CD14-positive monocyte (primary cell): ENCODE results near the gene ILDR2. TPM values are rescaled to one million over a fixed set of nuclear protein-coding genes. Genes with fewer than 3 reads are reported as not detected.

ENCODE experiments used
- DNase-seq, 3 donors: peaks; one replicate each; pipeline ENCODE4 v3.0.0-alpha.2; 2011 to 2022
- H2AFZ ChIP-seq: 2 replicates; pipeline ENCODE4 v1.6.0; 2012; ENCODE audit warnings: mild to moderate bottlenecking, low read depth, low read length, inconsistent platforms; ENCODE audit not compliant: insufficient read depth, poor library complexity, severe bottlenecking
- H3K27ac ChIP-seq, 2 donors: 1 replicate in 1 of 2; 2 replicates in 1 of 2; pipeline ENCODE4 v1.5.1; 2012 to 2013; ENCODE audit warnings: low read length in 2 of 2, control low read depth in 1 of 2, inconsistent platforms in 1 of 2, low read depth in 1 of 2, mild to moderate bottlenecking in 1 of 2
- H3K27me3 ChIP-seq, 2 donors: one replicate each; pipeline versions ENCODE4 v1.6.0 to v1.6.1; 2011 to 2013; ENCODE audit warnings: low read length in 2 of 2; ENCODE audit not compliant: control insufficient read depth in 2 of 2, insufficient read depth in 2 of 2
- H3K36me3 ChIP-seq, 2 donors: replicated peaks in 1 of 2; 1 replicate in 1 of 2; 2 replicates in 1 of 2; pipeline versions ENCODE4 v1.5.1 to v1.6.1; 2012 to 2013; ENCODE audit warnings: low read length in 2 of 2, control low read depth in 1 of 2, inconsistent platforms in 1 of 2, mild to moderate bottlenecking in 1 of 2; ENCODE audit not compliant: insufficient read depth in 2 of 2, control insufficient read depth in 1 of 2
- H3K4me1 ChIP-seq, 2 donors: 1 replicate in 1 of 2; 2 replicates in 1 of 2; pipeline versions ENCODE4 v1.5.1 to v1.6.1; 2012 to 2013; ENCODE audit warnings: low read length in 2 of 2, control low read depth in 1 of 2, inconsistent platforms in 1 of 2, mild to moderate bottlenecking in 1 of 2, moderate library complexity in 1 of 2; ENCODE audit not compliant: insufficient read depth in 2 of 2, control insufficient read depth in 1 of 2
- H3K4me2 ChIP-seq: replicated peaks from 2 replicates; pipeline ENCODE3; 2012; ENCODE audit warnings: low read length, moderate library complexity, mild to moderate bottlenecking; ENCODE audit not compliant: poor library complexity, severe bottlenecking; ENCODE audit errors: extremely low read depth
- H3K4me3 ChIP-seq, 3 experiments: fragments of 200-600 bp in 1 of 3; sonication (generic) in 1 of 3; replicated peaks in 1 of 3; 1 replicate in 2 of 3; 2 replicates in 1 of 3; pipeline ENCODE4 v1.5.1; 2011 to 2013; ENCODE audit warnings: low read length in 3 of 3, mild to moderate bottlenecking in 3 of 3, control low read depth in 2 of 3, low read depth in 2 of 3, inconsistent platforms in 1 of 3, moderate library complexity in 1 of 3
- H3K79me2 ChIP-seq: 2 replicates; pipeline ENCODE4 v1.6.0; 2012; ENCODE audit warnings: mild to moderate bottlenecking, control low read depth, inconsistent platforms, low read length, moderate library complexity; ENCODE audit not compliant: insufficient read depth
- H3K9ac ChIP-seq: 2 replicates; pipeline ENCODE4 v1.6.0; 2017; ENCODE audit warnings: low read length, mild to moderate bottlenecking; ENCODE audit not compliant: insufficient read depth, poor library complexity, severe bottlenecking
- H3K9me3 ChIP-seq, 2 donors: replicated peaks in 1 of 2; 1 replicate in 1 of 2; 2 replicates in 1 of 2; pipeline versions ENCODE4 v1.5.1 to v1.6.1; 2012 to 2013; ENCODE audit warnings: low read length in 2 of 2, control low read depth in 1 of 2; ENCODE audit not compliant: control insufficient read depth in 1 of 2, insufficient read depth in 1 of 2
- H4K20me1 ChIP-seq: 2 replicates; pipeline ENCODE4 v1.6.0; 2012; ENCODE audit warnings: mild to moderate bottlenecking, low read length, control low read depth, moderate library complexity; ENCODE audit not compliant: insufficient read depth
- H3K27ac Mint-ChIP-seq, 7 donors: one replicate each; pipeline ENCODE4 v1.8.0; 2020; ENCODE audit warnings: mild to moderate bottlenecking in 7 of 7, mixed read lengths in 7 of 7, moderate library complexity in 6 of 7, inconsistent platforms in 2 of 7
- H3K27me3 Mint-ChIP-seq, 3 donors: one replicate each; pipeline ENCODE4 v1.8.0; 2021 to 2022; ENCODE audit warnings: low read depth in 3 of 3, mild to moderate bottlenecking in 3 of 3, mixed read lengths in 3 of 3, moderate library complexity in 3 of 3, inconsistent platforms in 1 of 3
- H3K36me3 Mint-ChIP-seq, 2 donors: one replicate each; pipeline ENCODE4 v1.8.0; 2020; ENCODE audit warnings: mixed read lengths in 2 of 2, inconsistent platforms in 1 of 2, mild to moderate bottlenecking in 1 of 2
- H3K4me1 Mint-ChIP-seq: one replicate; pipeline ENCODE4 v1.8.0; 2020; ENCODE audit warnings: mild to moderate bottlenecking, mixed read lengths
- H3K4me3 Mint-ChIP-seq, 2 donors: one replicate each; pipeline ENCODE4 v1.8.0; 2020; ENCODE audit warnings: mild to moderate bottlenecking in 2 of 2, mixed read lengths in 2 of 2, moderate library complexity in 1 of 2
- H3K9me3 Mint-ChIP-seq, 7 donors: one replicate each; pipeline ENCODE4 v1.8.0; 2020 to 2022; ENCODE audit warnings: mixed read lengths in 7 of 7, mild to moderate bottlenecking in 6 of 7, moderate library complexity in 6 of 7, inconsistent platforms in 2 of 7
- CTCF ChIP-seq: fragments of 200-600 bp; IDR thresholded peaks from one replicate; pipeline ENCODE4 v1.8.0; 2022; ENCODE audit warnings: antibody characterized with exemption, mild to moderate bottlenecking
- WGBS: methylation state at CpG from one replicate; pipeline ENCODE4 v1.1.5; 2013; ENCODE audit warnings: missing lambda C conversion rate; ENCODE audit not compliant: insufficient coverage; 5-methylcytosine and 5-hydroxymethylcytosine counted together
- intact Hi-C, 2 donors: fragments of 100-400 bp; cut with micrococcal nuclease; formaldehyde crosslinking; loops; one replicate each; pipeline versions ENCODE4 v1.15.0 to v1.15.1; 2023
- polyA plus RNA-seq, 3 donors: library from polyadenylated mRNA; depleted of rRNA in 1 of 3; unstranded in 2 of 3; stranded (reverse) in 1 of 3; fragments of 300-500 nt in 2 of 3; fragments of >200 nt in 1 of 3; fragmentation: Illumina TruSeq in 2 of 3; gene quantifications; 1 replicate in 2 of 3; 2 replicates in 1 of 3; pipeline ENCODE4 v1.2.3, GENCODE V29; 2012 to 2021

The ILDR2 gene
- polyA plus RNA-seq, 3 donors: not detected

DNA sequence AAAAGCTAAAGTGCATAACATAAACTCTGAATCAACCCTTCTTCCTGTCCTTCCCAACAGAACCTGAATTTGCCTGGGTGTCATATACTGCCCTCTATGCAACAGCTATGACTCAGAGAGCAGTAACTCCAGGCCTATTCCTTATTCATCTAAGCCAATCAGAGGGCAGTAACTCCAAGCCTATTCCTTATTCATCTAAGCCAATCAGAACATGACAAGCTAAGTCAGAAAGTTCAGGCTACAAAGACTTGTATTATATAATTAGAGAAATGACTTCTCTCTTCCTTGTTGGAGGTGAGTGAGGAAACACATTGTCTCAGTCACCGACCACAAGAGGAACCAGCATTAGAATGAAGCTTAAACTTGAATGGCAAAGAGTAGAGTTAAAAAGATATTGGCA is 73.1 kb downstream of the ILDR2 start:
- Histone ChIP-seq H3K4me3 (no peak overlapping the region), H3K4me1 (peaks cover 21 to 28% of the 10 kb centered on the region in 2 donors), H3K27ac (peak overlapping the region in 1 of 2 donors; percentile 64), H3K9ac (no peak overlapping the region), H4K20me1 (no peaks in the 10 kb centered on the region), H3K36me3 (no peaks in the 10 kb centered on the region), H2AFZ (no peak overlapping the region), H3K4me2 (peak overlapping the region; percentile 28), H3K27me3 (no peaks in the 10 kb centered on the region), H3K79me2 (no peaks in the 10 kb centered on the region), H3K9me3 (peaks cover 11% of the 10 kb centered on the region in 2 donors)
- peak overlapping the region in 1 of 2 donors; percentile 30 for H3K4me3 Mint-ChIP-seq
- H3K9me3 Mint-ChIP-seq: peaks cover 8 to 18% (median 12%) of the 10 kb centered on the region in 7 donors
- no CpG with 5 or more reads among the region's 1 CpG for WGBS
- H3K36me3 Mint-ChIP-seq: peaks cover 0 to 3% of the 10 kb centered on the region in 2 donors
- H3K27me3 Mint-ChIP-seq: peaks cover 0 to 1% (median 1%) of the 10 kb centered on the region in 3 donors
- intact Hi-C loops: no loop called here
- DNase-seq: peak; percentile 81 to 95 (median 95)
- peaks cover 28% of the 10 kb centered on the region for H3K4me1 Mint-ChIP-seq
- no peak for TF ChIP-seq CTCF
- peak overlapping the region; percentile 72 to 90 (median 86) for H3K27ac Mint-ChIP-seq

GRCh38 chr1:166900987-166901386 is 74.4 kb downstream of the ILDR2 start:
- no peak overlapping the region for H2AFZ ChIP-seq
- Mint-ChIP-seq H3K4me3 (no peak overlapping the region), H3K9me3 (peaks cover 11 to 22% (median 16%) of the 10 kb centered on the region in 7 donors), H3K27me3 (peaks cover 0 to 2% (median 1%) of the 10 kb centered on the region in 3 donors), H3K36me3 (peaks cover 0 to 3% of the 10 kb centered on the region in 2 donors), H3K4me1 (peaks cover 28% of the 10 kb centered on the region), H3K27ac (peak overlapping the region in 4 of 7 donors; percentile 72 to 90 (median 83))
- H3K9ac ChIP-seq: no peak overlapping the region
- intact Hi-C loops: no loop called here
- no peak for DNase-seq
- H3K27me3 ChIP-seq: no peaks in the 10 kb centered on the region
- H3K27ac ChIP-seq: peak overlapping the region in 1 of 2 donors; percentile 64
- no peaks in the 10 kb centered on the region for H4K20me1 ChIP-seq
- H3K4me3 ChIP-seq: no peak overlapping the region
- H3K9me3 ChIP-seq: peaks cover 12 to 13% of the 10 kb centered on the region in 2 donors
- H3K79me2 ChIP-seq: no peaks in the 10 kb centered on the region
- no peak overlapping the region for H3K4me2 ChIP-seq
- no peak for TF ChIP-seq CTCF
- 57% methylated on average over 3 of the region's 4 CpGs for WGBS
- peaks cover 21 to 28% of the 10 kb centered on the region in 2 donors for H3K4me1 ChIP-seq
- H3K36me3 ChIP-seq: no peaks in the 10 kb centered on the region
